A673 (cell line): ENCODE results near the gene TMEM121B. TPM values are rescaled to one million over a fixed set of nuclear protein-coding genes. Genes with fewer than 3 reads are reported as not detected.
A peak's percentile ranks its signal among the peaks of the same experiment; 100 is the strongest.

ENCODE experiments used
- BruUV-seq: library from RNA; stranded (reverse); fragments of 400-500 nt; replicated peaks from 2 replicates; lab custom pipeline; 2021; lab: Mats Ljungman, UMichigan
- CTCF ChIA-PET: fragments of 300-600 bp; sonication (Branson Sonifier 250); formaldehyde crosslinking; loops from one replicate; lab custom pipeline; 2022; ENCODE audit warnings: antibody characterized with exemption; lab: Charles Lee
- POLR2A ChIA-PET: fragments of 300-600 bp; sonication (Branson Sonifier 250); formaldehyde crosslinking; loops from one replicate; lab custom pipeline; 2022; ENCODE audit warnings: antibody characterized with exemption; ENCODE audit not compliant: low non-redundant PET; lab: Charles Lee
- DNase-seq: peaks from one replicate; pipeline ENCODE4 v3.0.0-alpha.2; 2015; ENCODE audit warnings: low spot score
- H3K27ac ChIP-seq: fragments of 200-600 bp; sonication (generic); 2 replicates; pipeline ENCODE4 v1.5.1; 2016; ENCODE audit warnings: mixed run types, low read depth, mild to moderate bottlenecking, mixed read lengths, antibody characterized with exemption, low read length; ENCODE audit not compliant: poor library complexity, severe bottlenecking
- H3K27me3 ChIP-seq: fragments of 200-600 bp; sonication (generic); replicated peaks from 2 replicates; pipeline ENCODE4 v1.6.1; 2017; ENCODE audit warnings: mixed run types, low read depth, mild to moderate bottlenecking, mixed read lengths, antibody characterized with exemption, low read length; ENCODE audit not compliant: insufficient read depth, poor library complexity
- H3K36me3 ChIP-seq: fragments of 200-600 bp; sonication (generic); 2 replicates; pipeline ENCODE4 v1.6.1; 2016; ENCODE audit warnings: mixed run types, mild to moderate bottlenecking, mixed read lengths, antibody characterized with exemption, low read length; ENCODE audit not compliant: insufficient read depth, poor library complexity, severe bottlenecking
- H3K4me1 ChIP-seq: fragments of 200-600 bp; sonication (generic); 2 replicates; pipeline ENCODE4 v1.6.1; 2017; ENCODE audit warnings: mixed run types, mild to moderate bottlenecking, mixed read lengths, antibody characterized with exemption, low read length; ENCODE audit not compliant: insufficient read depth, poor library complexity, severe bottlenecking
- H3K4me3 ChIP-seq: fragments of 200-600 bp; sonication (generic); 2 replicates; pipeline ENCODE4 v1.5.1; 2016; ENCODE audit warnings: low read depth, mixed run types, mild to moderate bottlenecking, mixed read lengths, low read length; ENCODE audit not compliant: poor library complexity, severe bottlenecking
- H3K9me3 ChIP-seq: fragments of 200-600 bp; sonication (generic); 2 replicates; pipeline ENCODE4 v1.6.1; 2016; ENCODE audit warnings: mixed run types, low read depth, mild to moderate bottlenecking, mixed read lengths, antibody characterized with exemption, low read length; ENCODE audit not compliant: poor library complexity, severe bottlenecking
- EZH2 ChIP-seq: fragments of 200-600 bp; sonication (generic); IDR thresholded peaks from 2 replicates; pipeline ENCODE4 v1.6.1; 2017; ENCODE audit warnings: borderline replicate concordance, low read depth, mild to moderate bottlenecking, mixed read lengths, antibody characterized with exemption, low read length; ENCODE audit not compliant: poor library complexity, severe bottlenecking
- intact Hi-C: fragments of 100-400 bp; cut with micrococcal nuclease; formaldehyde crosslinking; loops from one replicate; pipeline ENCODE4 v1.10.0; 2022; ENCODE audit not compliant: unreplicated experiment
- total RNA-seq: library from RNA; stranded (reverse); gene quantifications from 2 replicates; pipeline ENCODE4 v1.2.3, GENCODE V29; 2021
- TF ChIP-seq, protein P1 (sequence below): fragments of 300-800, 200-600 bp; sonication (generic); conservative IDR thresholded peaks from 2 replicates; pipeline ENCODE4 v1.5.1; 2017; ENCODE audit warnings: low read depth, mild to moderate bottlenecking, antibody characterized with exemption, low read length, moderate library complexity, mixed read lengths

The TMEM121B gene
- total RNA-seq, 1 experiment from 2014 or later = 2.5 TPM

DNA sequence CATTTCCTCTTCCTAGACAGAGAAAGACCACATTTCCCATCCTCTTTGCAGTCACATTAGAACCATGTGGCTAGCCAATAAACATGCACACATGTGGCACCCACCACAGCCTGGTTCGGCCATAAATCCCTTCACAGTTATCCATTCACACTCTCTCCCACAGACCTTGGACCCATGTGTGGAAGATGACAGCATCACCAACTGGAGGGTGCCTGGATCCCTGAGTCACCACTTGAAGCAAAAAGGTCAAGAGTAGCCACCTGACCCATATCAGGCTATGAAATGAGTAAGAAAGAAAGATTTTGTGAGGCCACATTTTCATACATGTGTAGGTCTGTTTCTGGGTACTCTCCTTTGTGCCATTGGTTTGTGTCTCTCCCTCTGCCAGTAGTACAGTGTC is 9.0 kb upstream of the TMEM121B start:
- CTCF ChIA-PET = no interaction called here
- intact Hi-C loops = no loop called here
- H3K4me3 ChIP-seq = no peak overlapping the region
- H3K36me3 ChIP-seq = no peaks in the 10 kb centered on the region
- no TSS peak for BruUV-seq
- H3K9me3 ChIP-seq = no peaks in the 10 kb centered on the region
- POLR2A ChIA-PET = no interaction called here
- H3K27ac ChIP-seq = no peak overlapping the region
- H3K27me3 ChIP-seq = no peaks in the 10 kb centered on the region
- no peak for DNase-seq
- H3K4me1 ChIP-seq = no peaks in the 10 kb centered on the region
- TF ChIP-seq EZH2 = no peak
- TF ChIP-seq, protein P1, sequence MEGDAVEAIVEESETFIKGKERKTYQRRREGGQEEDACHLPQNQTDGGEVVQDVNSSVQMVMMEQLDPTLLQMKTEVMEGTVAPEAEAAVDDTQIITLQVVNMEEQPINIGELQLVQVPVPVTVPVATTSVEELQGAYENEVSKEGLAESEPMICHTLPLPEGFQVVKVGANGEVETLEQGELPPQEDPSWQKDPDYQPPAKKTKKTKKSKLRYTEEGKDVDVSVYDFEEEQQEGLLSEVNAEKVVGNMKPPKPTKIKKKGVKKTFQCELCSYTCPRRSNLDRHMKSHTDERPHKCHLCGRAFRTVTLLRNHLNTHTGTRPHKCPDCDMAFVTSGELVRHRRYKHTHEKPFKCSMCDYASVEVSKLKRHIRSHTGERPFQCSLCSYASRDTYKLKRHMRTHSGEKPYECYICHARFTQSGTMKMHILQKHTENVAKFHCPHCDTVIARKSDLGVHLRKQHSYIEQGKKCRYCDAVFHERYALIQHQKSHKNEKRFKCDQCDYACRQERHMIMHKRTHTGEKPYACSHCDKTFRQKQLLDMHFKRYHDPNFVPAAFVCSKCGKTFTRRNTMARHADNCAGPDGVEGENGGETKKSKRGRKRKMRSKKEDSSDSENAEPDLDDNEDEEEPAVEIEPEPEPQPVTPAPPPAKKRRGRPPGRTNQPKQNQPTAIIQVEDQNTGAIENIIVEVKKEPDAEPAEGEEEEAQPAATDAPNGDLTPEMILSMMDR = no peak

DNA sequence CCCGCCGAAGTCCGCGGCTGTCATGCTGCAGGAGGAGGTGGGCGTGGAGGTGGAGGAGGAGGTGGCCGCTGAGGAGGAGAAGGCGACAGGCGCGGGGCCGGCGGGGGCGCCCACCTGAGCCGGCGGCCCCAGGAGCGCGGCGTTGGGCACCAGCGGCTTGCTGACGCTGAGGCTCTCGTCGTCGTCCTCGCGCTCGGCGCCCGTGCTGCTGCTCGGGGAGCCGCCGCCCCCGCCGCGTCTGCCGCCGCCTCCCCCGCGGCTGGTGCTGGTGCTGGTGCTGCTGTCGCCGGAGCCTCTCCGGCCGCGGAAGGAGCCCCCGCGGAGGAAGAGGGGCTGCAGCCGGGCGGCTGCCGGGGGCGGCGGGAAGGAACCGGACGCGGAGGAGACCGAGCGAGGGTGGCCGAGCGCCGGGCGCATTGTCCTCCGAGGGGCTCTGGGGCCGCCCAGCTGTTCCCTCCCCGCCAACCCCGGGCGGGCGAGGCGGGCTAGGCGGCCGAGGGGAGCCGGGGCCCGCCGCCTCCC is 388 bp downstream of the TMEM121B start:
- ChIA-PET POLR2A (no interaction called here), CTCF (no interaction called here)
- peak; percentile 48 for DNase-seq
- peak overlapping the region; percentile 30 for H3K27ac ChIP-seq
- H3K4me3 ChIP-seq = peak overlapping the region; percentile 72
- intact Hi-C loops = no loop called here
- TF ChIP-seq, protein P1 = no peak
- no peak for TF ChIP-seq EZH2
- H3K27me3 ChIP-seq = no peaks in the 10 kb centered on the region
- no peaks in the 10 kb centered on the region for H3K36me3 ChIP-seq
- H3K4me1 ChIP-seq = no peaks in the 10 kb centered on the region
- no peaks in the 10 kb centered on the region for H3K9me3 ChIP-seq
- BruUV-seq = no TSS peak

DNA sequence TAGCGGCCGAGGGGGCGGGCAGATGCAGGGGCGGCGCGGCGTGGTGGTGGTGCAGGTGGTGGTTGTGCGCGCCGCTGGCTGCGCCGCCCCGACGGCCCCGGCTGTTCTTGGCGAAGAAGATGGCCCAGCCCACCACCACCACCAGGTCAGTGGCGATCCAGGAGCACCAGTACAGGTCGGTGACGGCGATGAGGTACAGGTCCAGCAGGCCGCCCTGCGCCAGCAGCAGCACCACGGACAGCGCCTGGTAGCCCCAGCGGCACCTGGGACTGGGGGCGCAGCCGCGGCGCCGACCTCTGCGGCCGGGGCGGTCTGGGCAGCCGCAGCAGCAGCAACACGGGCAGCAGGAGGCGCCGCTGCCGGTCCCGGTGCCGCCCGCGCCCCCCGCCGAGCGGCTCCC is 879 bp downstream of the TMEM121B start:
- Histone ChIP-seq H3K36me3 (no peaks in the 10 kb centered on the region), H3K9me3 (no peaks in the 10 kb centered on the region), H3K27ac (no peak overlapping the region), H3K27me3 (no peaks in the 10 kb centered on the region), H3K4me3 (peak overlapping the region; percentile 72), H3K4me1 (no peaks in the 10 kb centered on the region)
- ChIA-PET POLR2A (no interaction called here), CTCF (no interaction called here)
- DNase-seq = peak; percentile 13
- intact Hi-C loops = no loop called here
- no TSS peak for BruUV-seq
- TF ChIP-seq EZH2 = no peak
